CD14-positive monocyte (primary cell): ENCODE measurements around the gene SYT2. TPM values are rescaled to one million over a fixed set of nuclear protein-coding genes. Genes with fewer than 3 reads are reported as not detected.
A peak's percentile ranks its signal among the peaks of the same experiment; 100 is the strongest.

Experiments used
- DNase-seq, 3 donors: peaks; one replicate each; pipeline ENCODE4 v3.0.0-alpha.2; 2011 to 2022
- H2AFZ ChIP-seq: 2 replicates; pipeline ENCODE4 v1.6.0; 2012; ENCODE audit warnings: mild to moderate bottlenecking, low read depth, low read length, inconsistent platforms; ENCODE audit not compliant: insufficient read depth, poor library complexity, severe bottlenecking
- H3K27ac ChIP-seq, 2 donors: 1 replicate in 1 of 2; 2 replicates in 1 of 2; pipeline ENCODE4 v1.5.1; 2012 to 2013; ENCODE audit warnings: low read length in 2 of 2, control low read depth in 1 of 2, inconsistent platforms in 1 of 2, low read depth in 1 of 2, mild to moderate bottlenecking in 1 of 2
- H3K27me3 ChIP-seq, 2 donors: one replicate each; pipeline versions ENCODE4 v1.6.0 to v1.6.1; 2011 to 2013; ENCODE audit warnings: low read length in 2 of 2; ENCODE audit not compliant: control insufficient read depth in 2 of 2, insufficient read depth in 2 of 2
- H3K36me3 ChIP-seq, 2 donors: replicated peaks in 1 of 2; 1 replicate in 1 of 2; 2 replicates in 1 of 2; pipeline versions ENCODE4 v1.5.1 to v1.6.1; 2012 to 2013; ENCODE audit warnings: low read length in 2 of 2, control low read depth in 1 of 2, inconsistent platforms in 1 of 2, mild to moderate bottlenecking in 1 of 2; ENCODE audit not compliant: insufficient read depth in 2 of 2, control insufficient read depth in 1 of 2
- H3K4me1 ChIP-seq, 2 donors: 1 replicate in 1 of 2; 2 replicates in 1 of 2; pipeline versions ENCODE4 v1.5.1 to v1.6.1; 2012 to 2013; ENCODE audit warnings: low read length in 2 of 2, control low read depth in 1 of 2, inconsistent platforms in 1 of 2, mild to moderate bottlenecking in 1 of 2, moderate library complexity in 1 of 2; ENCODE audit not compliant: insufficient read depth in 2 of 2, control insufficient read depth in 1 of 2
- H3K4me2 ChIP-seq: replicated peaks from 2 replicates; pipeline ENCODE3; 2012; ENCODE audit warnings: low read length, moderate library complexity, mild to moderate bottlenecking; ENCODE audit not compliant: poor library complexity, severe bottlenecking; ENCODE audit errors: extremely low read depth
- H3K4me3 ChIP-seq, 3 experiments: fragments of 200-600 bp in 1 of 3; sonication (generic) in 1 of 3; replicated peaks in 1 of 3; 1 replicate in 2 of 3; 2 replicates in 1 of 3; pipeline ENCODE4 v1.5.1; 2011 to 2013; ENCODE audit warnings: low read length in 3 of 3, mild to moderate bottlenecking in 3 of 3, control low read depth in 2 of 3, low read depth in 2 of 3, inconsistent platforms in 1 of 3, moderate library complexity in 1 of 3
- H3K79me2 ChIP-seq: 2 replicates; pipeline ENCODE4 v1.6.0; 2012; ENCODE audit warnings: mild to moderate bottlenecking, control low read depth, inconsistent platforms, low read length, moderate library complexity; ENCODE audit not compliant: insufficient read depth
- H3K9ac ChIP-seq: 2 replicates; pipeline ENCODE4 v1.6.0; 2017; ENCODE audit warnings: low read length, mild to moderate bottlenecking; ENCODE audit not compliant: insufficient read depth, poor library complexity, severe bottlenecking
- H3K9me3 ChIP-seq, 2 donors: replicated peaks in 1 of 2; 1 replicate in 1 of 2; 2 replicates in 1 of 2; pipeline versions ENCODE4 v1.5.1 to v1.6.1; 2012 to 2013; ENCODE audit warnings: low read length in 2 of 2, control low read depth in 1 of 2; ENCODE audit not compliant: control insufficient read depth in 1 of 2, insufficient read depth in 1 of 2
- H4K20me1 ChIP-seq: 2 replicates; pipeline ENCODE4 v1.6.0; 2012; ENCODE audit warnings: mild to moderate bottlenecking, low read length, control low read depth, moderate library complexity; ENCODE audit not compliant: insufficient read depth
- H3K27ac Mint-ChIP-seq, 7 donors: one replicate each; pipeline ENCODE4 v1.8.0; 2020; ENCODE audit warnings: mild to moderate bottlenecking in 7 of 7, mixed read lengths in 7 of 7, moderate library complexity in 6 of 7, inconsistent platforms in 2 of 7
- H3K27me3 Mint-ChIP-seq, 3 donors: one replicate each; pipeline ENCODE4 v1.8.0; 2021 to 2022; ENCODE audit warnings: low read depth in 3 of 3, mild to moderate bottlenecking in 3 of 3, mixed read lengths in 3 of 3, moderate library complexity in 3 of 3, inconsistent platforms in 1 of 3
- H3K36me3 Mint-ChIP-seq, 2 donors: one replicate each; pipeline ENCODE4 v1.8.0; 2020; ENCODE audit warnings: mixed read lengths in 2 of 2, inconsistent platforms in 1 of 2, mild to moderate bottlenecking in 1 of 2
- H3K4me1 Mint-ChIP-seq: one replicate; pipeline ENCODE4 v1.8.0; 2020; ENCODE audit warnings: mild to moderate bottlenecking, mixed read lengths
- H3K4me3 Mint-ChIP-seq, 2 donors: one replicate each; pipeline ENCODE4 v1.8.0; 2020; ENCODE audit warnings: mild to moderate bottlenecking in 2 of 2, mixed read lengths in 2 of 2, moderate library complexity in 1 of 2
- H3K9me3 Mint-ChIP-seq, 7 donors: one replicate each; pipeline ENCODE4 v1.8.0; 2020 to 2022; ENCODE audit warnings: mixed read lengths in 7 of 7, mild to moderate bottlenecking in 6 of 7, moderate library complexity in 6 of 7, inconsistent platforms in 2 of 7
- WGBS: methylation state at CpG from one replicate; pipeline ENCODE4 v1.1.5; 2013; ENCODE audit warnings: missing lambda C conversion rate; ENCODE audit not compliant: insufficient coverage; 5-methylcytosine and 5-hydroxymethylcytosine counted together
- intact Hi-C, 2 donors: fragments of 100-400 bp; cut with micrococcal nuclease; formaldehyde crosslinking; loops; one replicate each; pipeline versions ENCODE4 v1.15.0 to v1.15.1; 2023
- polyA plus RNA-seq, 3 donors: library from polyadenylated mRNA; depleted of rRNA in 1 of 3; unstranded in 2 of 3; stranded (reverse) in 1 of 3; fragments of 300-500 nt in 2 of 3; fragments of >200 nt in 1 of 3; fragmentation: Illumina TruSeq in 2 of 3; gene quantifications; 1 replicate in 2 of 3; 2 replicates in 1 of 3; pipeline ENCODE4 v1.2.3, GENCODE V29; 2012 to 2021
- TF ChIP-seq, protein P1 (sequence below): fragments of 200-600 bp; IDR thresholded peaks from one replicate; pipeline ENCODE4 v1.8.0; 2022; ENCODE audit warnings: antibody characterized with exemption, mild to moderate bottlenecking

SYT2 gene
- polyA plus RNA-seq, 3 donors, result not detected

DNA sequence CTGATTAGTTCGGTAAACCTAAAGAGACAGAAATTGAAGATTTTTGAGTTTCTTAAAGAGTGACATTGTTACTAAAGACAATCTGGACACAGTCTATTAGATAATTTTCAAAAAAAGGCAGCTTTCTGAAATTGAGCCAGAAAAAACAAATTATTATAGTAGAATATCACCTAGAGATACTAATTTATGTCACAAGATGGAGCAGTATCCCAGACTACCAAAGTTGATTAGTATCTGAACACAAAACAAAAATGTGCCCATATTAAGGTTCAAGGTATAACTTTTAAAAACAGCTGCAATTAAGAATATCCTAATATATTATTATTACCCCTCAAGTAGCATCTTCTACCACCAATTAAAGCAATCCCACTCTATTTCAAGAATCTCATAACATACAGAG is 40.5 kb upstream of the SYT2 start:
- Histone ChIP-seq H3K4me1 (peaks cover 2 to 8% of the 10 kb centered on the region in 2 donors), H4K20me1 (no peaks in the 10 kb centered on the region), H3K9ac (no peak overlapping the region), H3K4me2 (no peak overlapping the region), H3K79me2 (no peaks in the 10 kb centered on the region), H3K4me3 (no peak overlapping the region), H3K27me3 (no peaks in the 10 kb centered on the region), H3K9me3 (no peaks in the 10 kb centered on the region), H3K36me3 (peaks cover 56 to 83% of the 10 kb centered on the region in 2 donors), H2AFZ (no peak overlapping the region), H3K27ac (no peak overlapping the region)
- no peak overlapping the region for H3K4me3 Mint-ChIP-seq
- peaks cover 0 to 1% (median 0%) of the 10 kb centered on the region in 7 donors for H3K9me3 Mint-ChIP-seq
- WGBS, result no CpG with 5 or more reads among the region's 1 CpG
- TF ChIP-seq, protein P1, sequence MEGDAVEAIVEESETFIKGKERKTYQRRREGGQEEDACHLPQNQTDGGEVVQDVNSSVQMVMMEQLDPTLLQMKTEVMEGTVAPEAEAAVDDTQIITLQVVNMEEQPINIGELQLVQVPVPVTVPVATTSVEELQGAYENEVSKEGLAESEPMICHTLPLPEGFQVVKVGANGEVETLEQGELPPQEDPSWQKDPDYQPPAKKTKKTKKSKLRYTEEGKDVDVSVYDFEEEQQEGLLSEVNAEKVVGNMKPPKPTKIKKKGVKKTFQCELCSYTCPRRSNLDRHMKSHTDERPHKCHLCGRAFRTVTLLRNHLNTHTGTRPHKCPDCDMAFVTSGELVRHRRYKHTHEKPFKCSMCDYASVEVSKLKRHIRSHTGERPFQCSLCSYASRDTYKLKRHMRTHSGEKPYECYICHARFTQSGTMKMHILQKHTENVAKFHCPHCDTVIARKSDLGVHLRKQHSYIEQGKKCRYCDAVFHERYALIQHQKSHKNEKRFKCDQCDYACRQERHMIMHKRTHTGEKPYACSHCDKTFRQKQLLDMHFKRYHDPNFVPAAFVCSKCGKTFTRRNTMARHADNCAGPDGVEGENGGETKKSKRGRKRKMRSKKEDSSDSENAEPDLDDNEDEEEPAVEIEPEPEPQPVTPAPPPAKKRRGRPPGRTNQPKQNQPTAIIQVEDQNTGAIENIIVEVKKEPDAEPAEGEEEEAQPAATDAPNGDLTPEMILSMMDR, result peak; percentile 12
- H3K27ac Mint-ChIP-seq, result no peak overlapping the region
- no peak for DNase-seq
- H3K36me3 Mint-ChIP-seq, result peaks cover 65 to 77% of the 10 kb centered on the region in 2 donors
- intact Hi-C loops, result loop anchor here in 1 of 2 donors (10.0 kb wide), 1 partner anchor 114 kb away; no protein-coding TSS in a partner anchor
- H3K27me3 Mint-ChIP-seq, result no peaks in the 10 kb centered on the region
- peaks cover 18% of the 10 kb centered on the region for H3K4me1 Mint-ChIP-seq

DNA sequence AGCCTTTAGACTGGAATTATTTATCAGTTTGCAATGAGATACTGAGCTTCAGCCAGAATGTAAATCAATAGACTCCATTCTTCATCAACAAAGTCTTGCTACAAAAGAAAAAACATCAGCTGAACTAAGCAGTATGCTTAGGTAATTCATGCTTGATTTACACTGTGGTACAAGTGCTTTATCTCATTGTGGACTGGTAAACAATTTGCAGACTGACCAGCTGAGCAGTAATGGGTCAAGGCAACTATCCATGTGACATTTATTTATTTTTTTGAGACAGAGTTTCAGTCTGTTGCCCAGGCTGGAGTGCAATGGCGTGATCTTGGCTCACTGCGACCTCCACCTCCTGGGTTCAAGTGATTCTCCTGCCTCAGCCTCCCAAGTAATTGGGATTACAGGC is 39.8 kb upstream of the SYT2 start:
- peaks cover 25% of the 10 kb centered on the region for H3K4me1 Mint-ChIP-seq
- WGBS, result no CpG with 5 or more reads among the region's 2 CpGs
- Histone ChIP-seq H3K4me2 (no peak overlapping the region), H3K27me3 (no peaks in the 10 kb centered on the region), H3K9me3 (no peaks in the 10 kb centered on the region), H3K27ac (no peak overlapping the region), H3K4me3 (no peak overlapping the region), H3K36me3 (peaks cover 51 to 83% of the 10 kb centered on the region in 2 donors), H3K9ac (no peak overlapping the region), H3K4me1 (peaks cover 6 to 14% of the 10 kb centered on the region in 2 donors), H3K79me2 (no peaks in the 10 kb centered on the region), H2AFZ (no peak overlapping the region), H4K20me1 (no peaks in the 10 kb centered on the region)
- intact Hi-C loops, result loop anchor here in 1 of 2 donors (10.0 kb wide), 1 partner anchor 115 kb away; no protein-coding TSS in a partner anchor
- H3K9me3 Mint-ChIP-seq, result peaks cover 0 to 1% (median 0%) of the 10 kb centered on the region in 7 donors
- TF ChIP-seq, protein P1, result no peak
- H3K27ac Mint-ChIP-seq, result no peak overlapping the region
- DNase-seq, result no peak
- H3K27me3 Mint-ChIP-seq, result no peaks in the 10 kb centered on the region
- H3K4me3 Mint-ChIP-seq, result no peak overlapping the region
- H3K36me3 Mint-ChIP-seq, result peaks cover 64 to 77% of the 10 kb centered on the region in 2 donors
